ENCODE data around the gene TMEM120A.

TMEM120A gene

DNA sequence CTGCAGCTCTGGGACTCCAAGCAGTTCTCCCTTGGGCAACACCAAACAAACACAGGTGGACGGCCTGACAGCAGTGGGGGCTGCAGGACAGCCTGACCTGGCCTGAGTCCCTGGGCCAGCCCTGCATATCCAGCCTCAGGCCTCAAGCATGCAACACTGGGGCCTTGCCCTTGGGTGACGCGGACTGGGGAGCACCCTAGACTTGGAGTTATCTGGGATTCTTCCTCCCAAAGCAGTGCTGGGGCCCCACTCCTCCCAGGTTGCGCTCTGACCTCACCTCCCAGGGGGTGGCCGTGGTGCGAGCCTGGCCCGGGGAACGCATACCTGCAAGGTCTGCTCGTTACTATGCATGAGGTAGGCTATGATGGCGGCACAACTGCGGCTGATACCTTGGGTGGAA lies 6.2 kb upstream of the TMEM120A start:
- Histone ChIP-seq H3K4me1 (ENCODE audit: insufficient read depth, low read length, severe bottlenecking) (peaks cover 6% of the 10 kb centered on the region), H3K79me2 (ENCODE audit: insufficient read depth, low read length) (no peaks in the 10 kb centered on the region), H3K36me3 (ENCODE audit: insufficient read depth, low read length) (peaks cover 41% of the 10 kb centered on the region), H3K4me2 (ENCODE audit: low read length) (no peak overlapping the region), H3K27me3 (ENCODE audit: insufficient read depth, low read length) (no peaks in the 10 kb centered on the region), H3K27ac (ENCODE audit: low read depth, low read length, poor library complexity, severe bottlenecking) (no peak overlapping the region), H3K9me3 (ENCODE audit: low read length) (no peaks in the 10 kb centered on the region), H3K9ac (ENCODE audit: low read length) (no peak overlapping the region), H3F3A (ENCODE audit: insufficient read depth, low read length) (no peaks in the 10 kb centered on the region), H3K9me2 (ENCODE audit: low read depth, low read length) (no peaks in the 10 kb centered on the region), H2AFZ (ENCODE audit: low read length) (no peak overlapping the region), H3K4me3 (ENCODE audit: low read depth, low read length, poor library complexity, severe bottlenecking) (no peak overlapping the region), H4K20me1 (ENCODE audit: insufficient read depth, low read length) (no peaks in the 10 kb centered on the region)
- TF ChIP-seq, protein P1, sequence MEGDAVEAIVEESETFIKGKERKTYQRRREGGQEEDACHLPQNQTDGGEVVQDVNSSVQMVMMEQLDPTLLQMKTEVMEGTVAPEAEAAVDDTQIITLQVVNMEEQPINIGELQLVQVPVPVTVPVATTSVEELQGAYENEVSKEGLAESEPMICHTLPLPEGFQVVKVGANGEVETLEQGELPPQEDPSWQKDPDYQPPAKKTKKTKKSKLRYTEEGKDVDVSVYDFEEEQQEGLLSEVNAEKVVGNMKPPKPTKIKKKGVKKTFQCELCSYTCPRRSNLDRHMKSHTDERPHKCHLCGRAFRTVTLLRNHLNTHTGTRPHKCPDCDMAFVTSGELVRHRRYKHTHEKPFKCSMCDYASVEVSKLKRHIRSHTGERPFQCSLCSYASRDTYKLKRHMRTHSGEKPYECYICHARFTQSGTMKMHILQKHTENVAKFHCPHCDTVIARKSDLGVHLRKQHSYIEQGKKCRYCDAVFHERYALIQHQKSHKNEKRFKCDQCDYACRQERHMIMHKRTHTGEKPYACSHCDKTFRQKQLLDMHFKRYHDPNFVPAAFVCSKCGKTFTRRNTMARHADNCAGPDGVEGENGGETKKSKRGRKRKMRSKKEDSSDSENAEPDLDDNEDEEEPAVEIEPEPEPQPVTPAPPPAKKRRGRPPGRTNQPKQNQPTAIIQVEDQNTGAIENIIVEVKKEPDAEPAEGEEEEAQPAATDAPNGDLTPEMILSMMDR (IDR thresholded peaks at IDR 0.05; ENCODE audit: low read length) = no peak
- TF ChIP-seq EZH2 (IDR thresholded peaks at IDR 0.05; ENCODE audit: borderline replicate concordance, low read length) = no peak

DNA sequence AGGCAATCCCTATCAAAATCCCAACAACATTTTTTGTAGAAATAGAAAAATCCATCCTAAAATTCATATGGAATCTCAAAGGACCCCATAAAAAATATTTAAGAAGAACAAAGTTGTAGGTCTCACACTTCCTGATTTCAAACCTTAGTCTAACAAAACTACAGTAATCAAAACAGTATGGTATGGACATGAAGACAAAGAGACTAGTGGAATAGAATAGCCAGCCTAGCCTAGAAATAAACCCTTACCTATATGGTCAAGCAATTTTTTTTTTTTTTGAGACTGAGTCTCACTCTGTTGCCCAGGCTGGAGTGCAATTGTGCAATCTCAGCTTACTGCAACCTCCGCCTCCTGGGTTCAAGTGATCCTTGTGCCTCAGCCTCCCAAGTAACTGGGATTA lies 3.6 kb upstream of the TMEM120A start:
- Histone ChIP-seq H3K9me2 (ENCODE audit: low read depth, low read length) (no peaks in the 10 kb centered on the region), H2AFZ (ENCODE audit: low read length) (no peak overlapping the region), H3K9ac (ENCODE audit: low read length) (no peak overlapping the region), H4K20me1 (ENCODE audit: insufficient read depth, low read length) (no peaks in the 10 kb centered on the region), H3K4me1 (ENCODE audit: insufficient read depth, low read length, severe bottlenecking) (peaks cover 15% of the 10 kb centered on the region), H3K9me3 (ENCODE audit: low read length) (no peaks in the 10 kb centered on the region), H3K27ac (ENCODE audit: low read depth, low read length, poor library complexity, severe bottlenecking) (no peak overlapping the region), H3K36me3 (ENCODE audit: insufficient read depth, low read length) (peaks cover 26% of the 10 kb centered on the region), H3K79me2 (ENCODE audit: insufficient read depth, low read length) (no peaks in the 10 kb centered on the region), H3K4me3 (ENCODE audit: low read depth, low read length, poor library complexity, severe bottlenecking) (no peak overlapping the region), H3K27me3 (ENCODE audit: insufficient read depth, low read length) (no peaks in the 10 kb centered on the region), H3K4me2 (ENCODE audit: low read length) (no peak overlapping the region), H3F3A (ENCODE audit: insufficient read depth, low read length) (no peaks in the 10 kb centered on the region)
- TF ChIP-seq EZH2 (IDR thresholded peaks at IDR 0.05; ENCODE audit: borderline replicate concordance, low read length) = no peak
- TF ChIP-seq, protein P1 (IDR thresholded peaks at IDR 0.05; ENCODE audit: low read length) = no peak

DNA sequence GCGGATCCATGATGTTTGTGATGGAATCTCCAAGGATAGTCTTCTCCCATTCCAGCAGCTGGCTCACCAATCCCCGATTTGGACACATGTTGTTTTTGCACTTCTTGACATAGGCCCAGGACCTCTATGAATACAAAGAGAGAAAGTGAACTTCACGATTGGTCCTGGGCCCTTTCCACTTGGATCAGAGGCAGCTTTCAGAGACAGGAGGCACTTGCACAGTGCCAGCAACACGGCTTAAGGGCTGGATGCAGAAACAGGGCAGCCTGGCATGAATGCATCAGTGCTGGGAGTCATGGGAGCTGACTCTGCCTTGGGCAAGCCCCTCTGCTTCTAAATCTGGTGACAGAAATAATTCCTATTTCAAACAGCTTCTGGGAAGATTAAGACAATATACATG lies 2.1 kb upstream of the TMEM120A start:
- Histone ChIP-seq H3K4me1 (ENCODE audit: insufficient read depth, low read length, severe bottlenecking) (peaks cover 15% of the 10 kb centered on the region), H3F3A (ENCODE audit: insufficient read depth, low read length) (no peaks in the 10 kb centered on the region), H4K20me1 (ENCODE audit: insufficient read depth, low read length) (no peaks in the 10 kb centered on the region), H3K27ac (ENCODE audit: low read depth, low read length, poor library complexity, severe bottlenecking) (no peak overlapping the region), H3K27me3 (ENCODE audit: insufficient read depth, low read length) (no peaks in the 10 kb centered on the region), H3K9ac (ENCODE audit: low read length) (no peak overlapping the region), H3K9me2 (ENCODE audit: low read depth, low read length) (no peaks in the 10 kb centered on the region), H3K4me3 (ENCODE audit: low read depth, low read length, poor library complexity, severe bottlenecking) (no peak overlapping the region), H3K9me3 (ENCODE audit: low read length) (no peaks in the 10 kb centered on the region), H3K4me2 (ENCODE audit: low read length) (no peak overlapping the region), H3K79me2 (ENCODE audit: insufficient read depth, low read length) (no peaks in the 10 kb centered on the region), H2AFZ (ENCODE audit: low read length) (no peak overlapping the region), H3K36me3 (ENCODE audit: insufficient read depth, low read length) (peaks cover 23% of the 10 kb centered on the region)
- TF ChIP-seq EZH2 (IDR thresholded peaks at IDR 0.05; ENCODE audit: borderline replicate concordance, low read length) = no peak
- TF ChIP-seq, protein P1 (IDR thresholded peaks at IDR 0.05; ENCODE audit: low read length) = no peak

Measured in OCI-LY1 (cell line).